SK-N-SH (cell line): ENCODE results near the gene AREG. TPM values are rescaled to one million over a fixed set of nuclear protein-coding genes. Genes with fewer than 3 reads are reported as not detected.

ENCODE experiments used
- CTCF ChIA-PET: fragments of 300-600, 350-600 bp; formaldehyde crosslinking; extraction: SDS; loops from one replicate; lab custom pipeline; 2021; lab: Yijun Ruan, JAX
- POLR2A ChIA-PET: fragments of 350-600 bp; sonication (Branson Sonifier 250); formaldehyde crosslinking; extraction: SDS; loops from one replicate; lab custom pipeline; 2020; ENCODE audit warnings: antibody characterized with exemption, inconsistent platforms; lab: Yijun Ruan, JAX
- DNase-seq: peaks from one replicate; pipeline ENCODE4 v3.0.0; 2012
- H2AFZ ChIP-seq: fragments of 200-600 bp; sonication (generic); 2 replicates; pipeline ENCODE4 v1.8.1; 2016; ENCODE audit warnings: antibody characterized with exemption, mild to moderate bottlenecking, low read depth
- H3F3A ChIP-seq: fragments of 200-600 bp; sonication (generic); replicated peaks from 2 replicates; pipeline ENCODE3; 2016; ENCODE audit warnings: antibody characterized with exemption, mild to moderate bottlenecking; ENCODE audit not compliant: insufficient read depth
- H3K27ac ChIP-seq, 2 experiments: fragments of 200-500 bp in 1 of 2; fragments of 200-600 bp in 1 of 2; sonication (Bioruptor generic) in 1 of 2; sonication (generic), shearing (Covaris generic) in 1 of 2; 2 replicates each; pipeline versions ENCODE4 v1.5.1 to v1.6.1; 2014 to 2016; ENCODE audit warnings: low read depth in 2 of 2, inconsistent platforms in 1 of 2, low read length in 1 of 2, mild to moderate bottlenecking in 1 of 2, mixed read lengths in 1 of 2
- H3K27me3 ChIP-seq: fragments of 200-600 bp; sonication (generic), shearing (Covaris generic); 2 replicates; pipeline ENCODE4 v1.6.1; 2016; ENCODE audit warnings: mixed run types; ENCODE audit not compliant: insufficient read depth
- H3K36me3 ChIP-seq, 2 experiments: fragments of 200-500 bp in 1 of 2; fragments of 200-600 bp in 1 of 2; sonication (Bioruptor generic) in 1 of 2; sonication (generic) in 1 of 2; replicated peaks in 1 of 2; 2 replicates each; pipeline versions ENCODE3 to v1.5.1; 2014 to 2016; ENCODE audit warnings: low read length in 1 of 2, mild to moderate bottlenecking in 1 of 2; ENCODE audit not compliant: insufficient read depth in 2 of 2, control insufficient read depth in 1 of 2
- H3K4me1 ChIP-seq, 2 experiments: fragments of 200-500 bp in 1 of 2; fragments of 200-600 bp in 1 of 2; sonication (Bioruptor generic) in 1 of 2; sonication (generic), shearing (Covaris generic) in 1 of 2; 2 replicates each; pipeline versions ENCODE4 v1.5.1 to v1.6.1; 2014 to 2016; ENCODE audit warnings: low read depth in 1 of 2, low read length in 1 of 2, mixed run types in 1 of 2; ENCODE audit not compliant: insufficient read depth in 2 of 2, control insufficient read depth in 1 of 2
- H3K4me2 ChIP-seq: fragments of 200-600 bp; sonication (generic), shearing (Covaris generic); 2 replicates; pipeline ENCODE4 v1.6.1; 2017; ENCODE audit warnings: mixed run types
- H3K4me3 ChIP-seq, 2 experiments: fragments of 200-500 bp in 1 of 2; fragments of 200-600 bp in 1 of 2; sonication (Bioruptor generic) in 1 of 2; sonication (generic), shearing (Covaris generic) in 1 of 2; 2 replicates each; pipeline versions ENCODE4 v1.5.1 to v1.8.1; 2014 to 2016; ENCODE audit warnings: low read depth in 2 of 2, inconsistent platforms in 1 of 2, low read length in 1 of 2, mild to moderate bottlenecking in 1 of 2, mixed read lengths in 1 of 2, moderate library complexity in 1 of 2
- H3K79me2 ChIP-seq: fragments of 200-600 bp; sonication (generic); 2 replicates; pipeline ENCODE4 v1.8.1; 2017; ENCODE audit warnings: mild to moderate bottlenecking; ENCODE audit not compliant: insufficient read depth
- H3K9ac ChIP-seq: fragments of 200-600 bp; sonication (generic); 2 replicates; pipeline ENCODE4 v1.6.1; 2017; ENCODE audit warnings: mixed run types
- H3K9me2 ChIP-seq: fragments of 200-600 bp; sonication (generic); 2 replicates; pipeline ENCODE4 v1.6.1; 2017; ENCODE audit warnings: mixed run types
- H3K9me3 ChIP-seq: fragments of 200-600 bp; sonication (generic); 2 replicates; pipeline ENCODE4 v1.6.1; 2017; ENCODE audit warnings: mixed run types, mild to moderate bottlenecking, moderate library complexity
- H4K20me1 ChIP-seq: fragments of 200-600 bp; sonication (generic); 2 replicates; pipeline ENCODE4 v1.6.1; 2017; ENCODE audit warnings: mild to moderate bottlenecking, mixed run types; ENCODE audit not compliant: insufficient read depth
- FOXJ3 ChIP-seq: sonication (generic); formaldehyde crosslinking; IDR thresholded peaks from 2 replicates; pipeline ENCODE4 v1.5.1; 2020; ENCODE audit warnings: mild to moderate bottlenecking, missing genetic modification reagents
- FOXM1 ChIP-seq: IDR thresholded peaks from 2 replicates; pipeline ENCODE4 v1.4.0; 2012; ENCODE audit warnings: low read depth, mild to moderate bottlenecking
- GABPA ChIP-seq: IDR thresholded peaks from 2 replicates; pipeline ENCODE4 v1.4.0; 2012; ENCODE audit warnings: low read depth, mild to moderate bottlenecking
- IRF3 ChIP-seq: fragments of 150-350 bp; IDR thresholded peaks from 2 replicates; pipeline ENCODE4 v1.6.1; 2016; ENCODE audit warnings: mild to moderate bottlenecking, low read depth, low read length
- JUND ChIP-seq: IDR thresholded peaks from 2 replicates; pipeline ENCODE4 v1.4.0; 2012
- MAX ChIP-seq: IDR thresholded peaks from 2 replicates; pipeline ENCODE4 v1.4.0; 2012; ENCODE audit warnings: low read depth
- MXI1 ChIP-seq: IDR thresholded peaks from 2 replicates; pipeline ENCODE4 v1.6.1; 2012; ENCODE audit warnings: mild to moderate bottlenecking, low read depth, low read length, improper control_type of control experiment
- REST ChIP-seq: IDR thresholded peaks from 2 replicates; pipeline ENCODE4 v1.6.1; 2012; ENCODE audit warnings: mild to moderate bottlenecking, low read depth, low read length, moderate library complexity
- RXRA ChIP-seq: IDR thresholded peaks from 2 replicates; pipeline ENCODE4 v1.4.0; 2012; ENCODE audit warnings: low read depth, mild to moderate bottlenecking, borderline replicate concordance
- SIN3A ChIP-seq: IDR thresholded peaks from 2 replicates; pipeline ENCODE4 v1.6.1; 2012; ENCODE audit warnings: low read depth, mild to moderate bottlenecking, low read length, moderate library complexity, borderline replicate concordance
- TCF12 ChIP-seq: IDR thresholded peaks from 2 replicates; pipeline ENCODE4 v1.4.0; 2012
- YY1 ChIP-seq: IDR thresholded peaks from 2 replicates; pipeline ENCODE4 v1.4.0; 2012; ENCODE audit warnings: low read depth, mild to moderate bottlenecking
- WGBS: methylation state at CpG from one replicate; pipeline ENCODE4 v1.1.6; 2017; ENCODE audit warnings: low lambda C conversion rate; 5-methylcytosine and 5-hydroxymethylcytosine counted together
- polyA plus RNA-seq, 3 experiments: library from polyadenylated mRNA; depleted of rRNA; stranded (reverse); fragments of >200 nt; gene quantifications; 2 replicates each; pipeline ENCODE4 v1.2.3, GENCODE V29; 2012
- TF ChIP-seq, protein P1 (sequence below): IDR thresholded peaks from 2 replicates; pipeline ENCODE4; 2012

The AREG gene
- polyA plus RNA-seq, 1 of the 3 experiments (the other 2 are of a cell fraction) = not detected

DNA sequence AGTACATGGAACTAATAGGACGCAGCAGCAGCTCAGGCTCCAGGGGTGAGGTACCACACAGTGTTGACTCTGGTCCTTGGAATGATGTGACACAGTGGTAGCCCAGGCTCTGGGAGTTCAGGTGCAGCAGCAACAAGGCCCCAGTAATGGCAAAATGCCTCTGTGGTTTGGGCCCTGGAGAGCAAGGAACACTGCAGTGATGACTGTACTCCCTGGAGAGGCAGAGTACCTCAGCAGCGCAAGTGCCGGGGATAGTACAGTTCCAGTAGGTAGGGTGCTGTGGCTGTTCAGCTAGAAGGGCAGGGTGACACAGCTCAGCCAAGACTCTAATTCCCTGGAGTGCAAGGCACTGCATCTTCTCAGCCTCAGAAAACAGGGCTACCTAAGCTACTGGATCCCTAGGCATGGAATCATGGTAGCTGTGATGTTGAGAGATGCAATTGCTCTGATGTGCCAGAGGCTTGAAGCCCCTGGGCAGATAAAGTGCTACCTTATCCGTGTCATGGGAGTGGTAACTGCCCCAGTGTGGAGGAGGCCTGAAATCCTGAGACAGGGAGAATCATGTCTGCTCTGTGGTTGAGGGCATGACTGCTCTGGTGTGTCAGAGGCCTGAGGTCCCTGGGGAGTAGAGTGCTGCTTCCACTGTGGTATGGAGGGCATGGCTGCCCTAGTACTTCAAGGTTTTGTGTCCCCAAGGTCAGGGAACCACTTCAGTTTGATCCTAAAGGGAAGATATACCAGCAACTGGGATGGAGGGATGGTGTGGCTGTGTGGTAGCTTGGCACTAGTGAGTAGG is 55.2 kb downstream of the AREG start (continued):
- TF ChIP-seq RXRA (no peak), MAX (no peak), SIN3A (no peak), MXI1 (no peak), IRF3 (no peak), TCF12 (no peak)
- TF ChIP-seq, protein P1, sequence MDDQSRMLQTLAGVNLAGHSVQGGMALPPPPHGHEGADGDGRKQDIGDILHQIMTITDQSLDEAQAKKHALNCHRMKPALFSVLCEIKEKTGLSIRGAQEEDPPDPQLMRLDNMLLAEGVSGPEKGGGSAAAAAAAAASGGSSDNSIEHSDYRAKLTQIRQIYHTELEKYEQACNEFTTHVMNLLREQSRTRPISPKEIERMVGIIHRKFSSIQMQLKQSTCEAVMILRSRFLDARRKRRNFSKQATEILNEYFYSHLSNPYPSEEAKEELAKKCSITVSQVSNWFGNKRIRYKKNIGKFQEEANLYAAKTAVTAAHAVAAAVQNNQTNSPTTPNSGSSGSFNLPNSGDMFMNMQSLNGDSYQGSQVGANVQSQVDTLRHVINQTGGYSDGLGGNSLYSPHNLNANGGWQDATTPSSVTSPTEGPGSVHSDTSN = no peak

DNA sequence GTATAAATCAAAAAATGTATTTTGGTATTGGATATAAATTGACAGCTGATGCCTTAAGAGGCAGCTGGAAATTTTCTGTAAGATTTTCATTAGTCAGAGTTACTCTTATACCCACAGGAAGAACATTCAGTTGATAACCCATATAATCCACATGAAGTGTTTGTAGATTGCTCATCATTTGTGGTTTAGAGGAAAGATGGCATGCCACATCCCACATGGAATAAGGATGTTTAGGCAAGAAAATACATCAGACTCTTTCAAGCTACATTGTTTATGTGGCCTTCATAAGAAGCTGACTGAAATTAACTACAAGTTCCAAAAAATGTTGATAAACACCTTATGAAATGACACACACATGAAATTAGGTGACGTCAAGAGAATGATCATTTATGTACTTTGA is 56.6 kb downstream of the AREG start:
- no peak overlapping the region for H3K4me3 ChIP-seq
- no peak overlapping the region for H3K27ac ChIP-seq
- no peak for TF ChIP-seq FOXJ3 (CRISPR knock-in tag)
- no peak for TF ChIP-seq JUND
- TF ChIP-seq MXI1 = no peak
- no peak for TF ChIP-seq FOXM1
- no peak for TF ChIP-seq REST
- TF ChIP-seq GABPA = no peak
- TF ChIP-seq YY1 = no peak
- CTCF ChIA-PET = no interaction called here
- no peak overlapping the region for H3K4me2 ChIP-seq
- H3K4me1 ChIP-seq = no peaks in the 10 kb centered on the region
- POLR2A ChIA-PET = no interaction called here
- no peaks in the 10 kb centered on the region for H3K9me3 ChIP-seq
- no peaks in the 10 kb centered on the region for H4K20me1 ChIP-seq
- no peaks in the 10 kb centered on the region for H3F3A ChIP-seq
- no peak for DNase-seq
- H3K9ac ChIP-seq = no peak overlapping the region
- no peaks in the 10 kb centered on the region for H3K27me3 ChIP-seq
- no peaks in the 10 kb centered on the region for H3K79me2 ChIP-seq
- no peaks in the 10 kb centered on the region for H3K36me3 ChIP-seq
- H2AFZ ChIP-seq = no peak overlapping the region
- H3K9me2 ChIP-seq = 0 out of 2 replicates have a peak, but pooled peaks cover 3% of the 10 kb centered on the region
- WGBS = 5% methylated on average over 1 of the region's 1 CpG
